Loucy (cell line): ENCODE measurements around the gene CLEC2B.
A peak's percentile ranks its signal among the peaks of the same experiment; 100 is the strongest.

Source experiments
- H2AFZ ChIP-seq: fragments of 200-600 bp; sonication (generic); 2 replicates; pipeline ENCODE4 v1.6.0; 2016; ENCODE audit warnings: antibody characterized with exemption, mild to moderate bottlenecking, low read length, moderate library complexity
- H3F3A ChIP-seq: fragments of 200-600 bp; 2 replicates; pipeline ENCODE4 v1.6.0; 2016; ENCODE audit warnings: antibody characterized with exemption, low read depth, mild to moderate bottlenecking
- H3K27me3 ChIP-seq: fragments of 200-600 bp; sonication (generic); 2 replicates; pipeline ENCODE4 v1.6.1; 2014; ENCODE audit warnings: low read length, mild to moderate bottlenecking; ENCODE audit not compliant: insufficient read depth, poor library complexity, severe bottlenecking
- H3K36me3 ChIP-seq: fragments of 200-600 bp; sonication (generic); 2 replicates; pipeline ENCODE4 v1.6.1; 2016; ENCODE audit warnings: low read length; ENCODE audit not compliant: insufficient read depth
- H3K4me1 ChIP-seq: fragments of 200-600 bp; sonication (generic); 2 replicates; pipeline ENCODE4 v1.5.1; 2014; ENCODE audit warnings: low read length, mild to moderate bottlenecking; ENCODE audit not compliant: insufficient read depth, poor library complexity, severe bottlenecking
- H3K4me2 ChIP-seq: fragments of 200-600 bp; sonication (generic); 2 replicates; pipeline ENCODE4 v1.6.0; 2014; ENCODE audit warnings: antibody characterized with exemption, low read length, low read depth, mild to moderate bottlenecking; ENCODE audit not compliant: poor library complexity, severe bottlenecking
- H3K4me3 ChIP-seq: fragments of 200-600 bp; sonication (generic); 2 replicates; pipeline ENCODE4 v1.5.1; 2014; ENCODE audit warnings: low read length, mild to moderate bottlenecking, mixed read lengths; ENCODE audit not compliant: poor library complexity, severe bottlenecking
- H3K79me2 ChIP-seq: fragments of 200-600 bp; sonication (generic); 2 replicates; pipeline ENCODE4 v1.6.1; 2014; ENCODE audit warnings: low read length; ENCODE audit not compliant: insufficient read depth
- H3K9ac ChIP-seq: fragments of 200-600 bp; sonication (generic); 2 replicates; pipeline ENCODE4 v1.6.0; 2014; ENCODE audit warnings: mild to moderate bottlenecking, low read depth, low read length, moderate library complexity; ENCODE audit not compliant: poor library complexity, severe bottlenecking
- H3K9me2 ChIP-seq: fragments of 200-600 bp; sonication (generic); replicated peaks from 2 replicates; pipeline ENCODE4 v1.6.1; 2016; ENCODE audit warnings: low read depth, low read length, mixed read lengths
- H3K9me3 ChIP-seq: fragments of 200-600 bp; sonication (generic); 2 replicates; pipeline ENCODE4 v1.6.1; 2014; ENCODE audit warnings: mild to moderate bottlenecking, antibody characterized with exemption, low read length, low read depth; ENCODE audit not compliant: insufficient read depth
- H4K20me1 ChIP-seq: fragments of 200-600 bp; sonication (generic); 2 replicates; pipeline ENCODE4 v1.6.0; 2014; ENCODE audit warnings: antibody characterized with exemption, low read length, mild to moderate bottlenecking; ENCODE audit not compliant: insufficient read depth, poor library complexity, severe bottlenecking
- EZH2phosphoT487 ChIP-seq: fragments of 200-600 bp; IDR thresholded peaks from 2 replicates; pipeline ENCODE4 v1.6.1; 2018; ENCODE audit warnings: antibody characterized with exemption, mild to moderate bottlenecking, moderate library complexity, borderline replicate concordance
- TF ChIP-seq, protein P1 (sequence below): fragments of 200-600 bp; sonication (generic); conservative IDR thresholded peaks from 2 replicates; pipeline ENCODE4 v1.5.1; 2014; ENCODE audit warnings: mild to moderate bottlenecking, antibody characterized with exemption, low read length

Gene CLEC2B

GRCh38 chr12:9906873-9907272 lies 37.7 kb upstream of the CLEC2B start:
- Histone ChIP-seq H3K4me1 (peaks cover 18% of the 10 kb centered on the region), H3F3A (no peaks in the 10 kb centered on the region), H3K9me2 (no peaks in the 10 kb centered on the region), H3K27me3 (no peaks in the 10 kb centered on the region), H3K9ac (no peak overlapping the region), H3K4me3 (peak overlapping the region; percentile 35), H2AFZ (no peak overlapping the region), H4K20me1 (no peaks in the 10 kb centered on the region), H3K9me3 (no peaks in the 10 kb centered on the region; the same call in 1 of the 2 replicates), H3K79me2 (peaks cover 15% of the 10 kb centered on the region), H3K36me3 (no peaks in the 10 kb centered on the region), H3K4me2 (peak overlapping the region; percentile 41)
- TF ChIP-seq, protein P1, sequence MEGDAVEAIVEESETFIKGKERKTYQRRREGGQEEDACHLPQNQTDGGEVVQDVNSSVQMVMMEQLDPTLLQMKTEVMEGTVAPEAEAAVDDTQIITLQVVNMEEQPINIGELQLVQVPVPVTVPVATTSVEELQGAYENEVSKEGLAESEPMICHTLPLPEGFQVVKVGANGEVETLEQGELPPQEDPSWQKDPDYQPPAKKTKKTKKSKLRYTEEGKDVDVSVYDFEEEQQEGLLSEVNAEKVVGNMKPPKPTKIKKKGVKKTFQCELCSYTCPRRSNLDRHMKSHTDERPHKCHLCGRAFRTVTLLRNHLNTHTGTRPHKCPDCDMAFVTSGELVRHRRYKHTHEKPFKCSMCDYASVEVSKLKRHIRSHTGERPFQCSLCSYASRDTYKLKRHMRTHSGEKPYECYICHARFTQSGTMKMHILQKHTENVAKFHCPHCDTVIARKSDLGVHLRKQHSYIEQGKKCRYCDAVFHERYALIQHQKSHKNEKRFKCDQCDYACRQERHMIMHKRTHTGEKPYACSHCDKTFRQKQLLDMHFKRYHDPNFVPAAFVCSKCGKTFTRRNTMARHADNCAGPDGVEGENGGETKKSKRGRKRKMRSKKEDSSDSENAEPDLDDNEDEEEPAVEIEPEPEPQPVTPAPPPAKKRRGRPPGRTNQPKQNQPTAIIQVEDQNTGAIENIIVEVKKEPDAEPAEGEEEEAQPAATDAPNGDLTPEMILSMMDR: no peak
- TF ChIP-seq EZH2phosphoT487: no peak

DNA sequence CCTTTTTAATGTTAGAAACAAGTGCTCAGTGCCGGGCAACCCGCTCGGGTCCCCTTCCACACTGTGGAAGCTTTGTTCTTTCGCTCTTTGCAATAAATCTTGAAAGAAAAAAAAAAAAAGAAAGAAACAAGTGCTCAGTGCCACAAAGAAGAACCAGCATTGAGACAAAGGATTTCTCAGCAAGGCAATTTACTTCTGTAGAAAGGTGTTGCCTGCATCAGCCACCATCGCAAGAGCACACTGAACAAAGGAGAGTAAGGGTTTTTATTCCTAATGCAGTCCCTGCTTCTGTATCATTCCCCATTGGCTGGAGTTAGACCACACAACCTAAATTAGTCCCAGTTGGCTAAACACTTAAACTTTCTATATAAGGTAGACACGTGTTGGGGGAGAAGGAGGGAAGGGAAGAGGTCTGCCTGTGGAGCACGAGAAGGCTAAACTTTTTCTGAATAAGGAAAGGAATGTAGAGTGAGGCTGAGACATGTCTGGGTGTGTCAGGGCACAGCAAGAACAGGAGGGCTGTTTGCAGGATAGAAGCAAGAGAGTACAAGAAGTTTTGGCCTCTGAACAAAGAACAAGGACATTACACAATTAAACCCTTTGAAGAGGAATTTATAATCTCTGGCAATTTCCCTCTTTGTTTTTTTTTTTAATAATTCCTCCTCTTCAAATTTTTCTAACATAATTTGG lies 33.5 kb upstream of the CLEC2B start:
- Histone ChIP-seq H3K4me3 (no peak overlapping the region), H3K4me1 (peaks cover 16% of the 10 kb centered on the region), H4K20me1 (no peaks in the 10 kb centered on the region), H3K36me3 (no peaks in the 10 kb centered on the region), H3K9ac (no peak overlapping the region), H3K27me3 (no peaks in the 10 kb centered on the region), H3K79me2 (no peaks in the 10 kb centered on the region), H2AFZ (no peak overlapping the region), H3K4me2 (no peak overlapping the region), H3F3A (no peaks in the 10 kb centered on the region), H3K9me3 (no peaks in the 10 kb centered on the region; the same call in 1 of the 2 replicates), H3K9me2 (no peaks in the 10 kb centered on the region)
- no peak for TF ChIP-seq EZH2phosphoT487

- TF ChIP-seq, protein P1: no peak
- no peak for TF ChIP-seq EZH2phosphoT487
- Histone ChIP-seq H3K4me3 (no peak overlapping the region), H3K79me2 (no peaks in the 10 kb centered on the region), H3K9me3 (no peaks in the 10 kb centered on the region; the same call in 1 of the 2 replicates), H3K4me1 (peaks cover 3% of the 10 kb centered on the region), H3K4me2 (no peak overlapping the region), H3K9me2 (no peaks in the 10 kb centered on the region), H3K9ac (no peak overlapping the region), H4K20me1 (no peaks in the 10 kb centered on the region), H3K36me3 (no peaks in the 10 kb centered on the region), H3F3A (no peaks in the 10 kb centered on the region), H2AFZ (no peak overlapping the region), H3K27me3 (no peaks in the 10 kb centered on the region)
Observed at GRCh38 chr12:9900930-9901329, 31.8 kb upstream of the CLEC2B start.

GRCh38 chr12:9899209-9899608 lies 30.1 kb upstream of the CLEC2B start:
- H3K4me3 ChIP-seq: no peak overlapping the region
- no peak overlapping the region for H3K9ac ChIP-seq
- H3K27me3 ChIP-seq: no peaks in the 10 kb centered on the region
- no peaks in the 10 kb centered on the region; the same call in 1 of the 2 replicates for H3K79me2 ChIP-seq
- peaks cover 14% of the 10 kb centered on the region for H3K4me1 ChIP-seq
- no peak for TF ChIP-seq EZH2phosphoT487
- TF ChIP-seq, protein P1: no peak
- H3K36me3 ChIP-seq: no peaks in the 10 kb centered on the region
- H4K20me1 ChIP-seq: no peaks in the 10 kb centered on the region
- H3K9me2 ChIP-seq: no peaks in the 10 kb centered on the region
- 0 out of 2 replicates have a peak, but pooled peaks cover 2% of the 10 kb centered on the region for H3F3A ChIP-seq
- no peak overlapping the region for H2AFZ ChIP-seq
- no peak overlapping the region for H3K4me2 ChIP-seq
- H3K9me3 ChIP-seq: no peaks in the 10 kb centered on the region; the same call in 1 of the 2 replicates
